Lower lobe of right lung (tissue), 2 donors: Measurements from ENCODE around the gene PRKCG. TPM values are rescaled to one million over a fixed set of nuclear protein-coding genes. Genes with fewer than 3 reads are reported as not detected.
"Not testable (repeated sequence)": the region's sequence is repeated elsewhere in the genome, so short reads cannot be mapped to it uniquely, and the experiment has no call there.

Experiments
- ATAC-seq, 2 donors: fragments of 200-7000 bp; cut with Tn5 transposase; one replicate each; pipeline ENCODE4 v1.9.1; 2020 to 2022; ENCODE audit warnings: mild to moderate bottlenecking in 2 of 2, moderate library complexity in 2 of 2
- DNase-seq: peaks from one replicate; pipeline ENCODE4 v3.0.0-alpha.2; 2020
- H3K27ac ChIP-seq: fragments of 200-600 bp; one replicate; pipeline ENCODE4 v1.8.0; 2022
- H3K27me3 ChIP-seq: fragments of 200-600 bp; one replicate; pipeline ENCODE4 v1.8.0; 2022; ENCODE audit warnings: low read depth
- H3K36me3 ChIP-seq: fragments of 200-600 bp; one replicate; pipeline ENCODE4 v1.8.0; 2022; ENCODE audit warnings: mild to moderate bottlenecking
- H3K4me1 ChIP-seq: fragments of 200-600 bp; one replicate; pipeline ENCODE4 v1.8.0; 2022
- H3K4me3 ChIP-seq: fragments of 200-600 bp; one replicate; pipeline ENCODE4 v1.8.0; 2022; ENCODE audit warnings: mild to moderate bottlenecking
- H3K9me3 ChIP-seq: fragments of 200-600 bp; one replicate; pipeline ENCODE4 v1.8.0; 2022
- intact Hi-C: fragments of 100-400 bp; cut with DNase I; formaldehyde crosslinking; loops from one replicate; pipeline ENCODE4 v1.11.0; 2022
- total RNA-seq: library from RNA; stranded (reverse); fragmentation: NEBNext Ultra II Directional; extraction: Animal tissue kit (Norgen Biotek cat#: 25700); gene quantifications from one replicate; pipeline ENCODE4 v1.2.1, GENCODE V29; 2021
- TF ChIP-seq, protein P1 (sequence below): fragments of 200-600 bp; IDR thresholded peaks from one replicate; pipeline ENCODE4 v1.8.0; 2022; ENCODE audit warnings: antibody characterized with exemption, mild to moderate bottlenecking
- donor health status: DM: no; HTN: yes; CAD: no; lungs with severe emphysema.

The PRKCG gene
- total RNA-seq, 1 donor from 2014 or later = not detected

DNA sequence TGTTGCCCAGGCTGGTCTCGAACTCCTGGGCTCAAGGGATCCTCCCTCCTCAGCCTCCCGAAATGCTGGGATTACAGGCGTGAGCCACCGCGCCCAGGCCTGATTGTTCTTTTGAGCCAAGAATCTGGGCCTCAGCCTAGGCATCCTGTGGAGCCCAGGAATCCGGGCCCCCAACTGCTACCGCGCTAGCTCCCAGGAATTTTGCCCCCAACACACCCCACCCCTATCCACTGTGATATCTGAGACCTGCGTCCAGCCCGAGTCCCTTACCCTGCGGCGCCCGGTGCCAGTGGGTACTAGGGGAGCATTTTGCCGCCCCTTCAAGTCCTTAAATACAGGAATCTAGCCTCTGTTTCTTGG lies 15.2 kb upstream of the PRKCG start:
- no peak for DNase-seq
- Histone ChIP-seq H3K4me1 (peaks cover 40% of the 10 kb centered on the region), H3K27me3 (no peaks in the 10 kb centered on the region), H3K27ac (peak overlapping the region; percentile 98), H3K4me3 (peak overlapping the region; percentile 80), H3K36me3 (no peaks in the 10 kb centered on the region), H3K9me3 (no peaks in the 10 kb centered on the region)
- intact Hi-C loops = no loop called here
- TF ChIP-seq, protein P1, sequence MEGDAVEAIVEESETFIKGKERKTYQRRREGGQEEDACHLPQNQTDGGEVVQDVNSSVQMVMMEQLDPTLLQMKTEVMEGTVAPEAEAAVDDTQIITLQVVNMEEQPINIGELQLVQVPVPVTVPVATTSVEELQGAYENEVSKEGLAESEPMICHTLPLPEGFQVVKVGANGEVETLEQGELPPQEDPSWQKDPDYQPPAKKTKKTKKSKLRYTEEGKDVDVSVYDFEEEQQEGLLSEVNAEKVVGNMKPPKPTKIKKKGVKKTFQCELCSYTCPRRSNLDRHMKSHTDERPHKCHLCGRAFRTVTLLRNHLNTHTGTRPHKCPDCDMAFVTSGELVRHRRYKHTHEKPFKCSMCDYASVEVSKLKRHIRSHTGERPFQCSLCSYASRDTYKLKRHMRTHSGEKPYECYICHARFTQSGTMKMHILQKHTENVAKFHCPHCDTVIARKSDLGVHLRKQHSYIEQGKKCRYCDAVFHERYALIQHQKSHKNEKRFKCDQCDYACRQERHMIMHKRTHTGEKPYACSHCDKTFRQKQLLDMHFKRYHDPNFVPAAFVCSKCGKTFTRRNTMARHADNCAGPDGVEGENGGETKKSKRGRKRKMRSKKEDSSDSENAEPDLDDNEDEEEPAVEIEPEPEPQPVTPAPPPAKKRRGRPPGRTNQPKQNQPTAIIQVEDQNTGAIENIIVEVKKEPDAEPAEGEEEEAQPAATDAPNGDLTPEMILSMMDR = no peak
- ATAC-seq = no peak

DNA sequence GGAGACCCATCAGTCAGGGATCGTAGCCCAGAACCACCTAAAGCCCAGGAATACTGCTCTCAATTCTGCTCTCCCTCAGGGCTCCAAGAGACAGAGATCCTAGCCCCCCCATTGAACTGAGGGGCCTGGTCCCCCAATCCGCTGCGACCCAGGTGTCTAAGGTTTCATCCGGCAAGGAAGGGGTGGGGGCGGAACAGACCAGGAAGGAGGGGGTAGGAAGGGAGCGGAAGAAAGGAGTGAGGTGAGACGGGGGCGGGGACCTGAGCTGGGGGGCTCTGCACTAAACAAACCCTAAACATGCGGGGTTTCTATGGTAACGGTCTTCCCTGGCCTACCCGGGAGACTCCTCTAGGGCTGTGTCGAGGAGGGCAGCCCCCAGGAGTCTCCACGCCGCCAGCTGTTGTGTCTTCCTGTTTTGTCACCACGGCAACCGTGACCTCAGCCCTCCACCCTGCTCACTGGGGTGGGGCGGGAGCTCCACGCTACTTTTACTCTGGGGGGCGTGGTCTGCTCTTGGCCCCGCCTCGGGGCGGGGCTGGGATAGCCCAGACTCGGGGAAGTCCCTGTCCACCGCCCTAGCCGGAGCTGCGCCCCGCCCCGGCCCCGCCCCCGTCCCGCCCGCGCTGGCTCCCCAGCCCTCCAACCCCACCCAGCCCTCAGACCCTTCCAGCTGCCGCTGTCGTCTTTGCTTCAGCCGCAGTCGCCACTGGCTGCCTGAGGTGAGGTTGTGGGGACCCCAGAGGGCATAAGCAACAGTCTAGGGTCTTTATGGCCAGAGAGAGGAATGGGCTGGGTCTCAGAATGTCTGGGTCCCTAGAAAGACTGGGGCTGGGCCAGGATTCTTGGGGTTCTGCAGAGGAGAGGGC lies 14.5 kb upstream of the PRKCG start, which contains the start of gene MYADM:
Gene MYADM, plus strand, starts transcription at position 659 of the 866 bp plus-strand sequence. CDS start 5,647 bp downstream, outside the sequence.
- Histone ChIP-seq H3K27ac (peak within 1 kb of the TSS; percentile 98), H3K36me3 (no peaks in the 10 kb centered on the region), H3K9me3 (no peaks in the 10 kb centered on the region), H3K4me1 (peaks cover 46% of the 10 kb centered on the region), H3K27me3 (no peaks in the 10 kb centered on the region), H3K4me3 (peak within 1 kb of the TSS; percentile 80)
- TF ChIP-seq, protein P1 = no peak
- intact Hi-C loops = no loop called here
- DNase-seq (peak; percentile 99), ATAC-seq (peak; percentile 75 to 93)

DNA sequence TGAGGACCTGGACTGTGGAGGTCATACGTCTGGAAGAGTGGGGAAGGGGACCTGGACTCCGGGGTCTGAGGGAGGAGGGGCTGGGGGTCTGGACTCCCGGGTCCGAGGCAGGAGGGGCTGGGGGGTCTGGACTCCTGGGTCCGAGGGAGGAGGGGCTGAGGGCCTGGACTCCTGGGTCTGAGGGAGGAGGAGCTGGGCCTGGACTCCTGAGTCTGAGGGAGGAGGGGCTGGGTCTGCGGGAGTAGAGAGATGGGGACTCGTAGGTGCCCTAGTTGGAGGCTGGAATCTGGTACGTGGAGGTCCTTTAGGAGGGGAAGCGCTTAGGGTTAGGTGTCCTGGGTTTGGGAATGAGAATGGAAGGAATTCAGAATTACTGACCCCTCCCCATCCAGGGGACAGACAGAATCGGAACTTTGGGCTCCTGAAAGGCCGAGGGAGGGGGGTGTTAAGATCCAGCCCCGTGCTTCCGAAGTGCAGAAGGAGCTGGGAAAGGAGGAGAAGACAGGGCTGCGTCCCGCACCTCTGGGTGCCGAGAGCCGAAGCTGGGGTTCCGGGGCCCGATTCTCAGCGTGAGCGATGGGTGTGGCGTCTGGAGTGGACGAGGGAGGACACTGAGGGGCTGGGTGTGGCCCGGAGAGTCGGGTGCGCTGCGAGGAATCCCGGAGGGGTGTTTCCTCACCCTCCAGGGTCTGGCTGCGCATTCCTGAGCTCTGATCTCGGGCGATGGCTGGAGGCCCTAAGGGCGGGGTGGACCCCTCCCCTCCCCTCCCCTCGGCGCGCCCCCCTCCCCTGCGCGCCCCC lies 13.7 kb upstream of the PRKCG start:
- Histone ChIP-seq H3K27me3 (no peaks in the 10 kb centered on the region), H3K9me3 (no peaks in the 10 kb centered on the region), H3K36me3 (peaks cover 5% of the 10 kb centered on the region), H3K4me1 (peaks cover 54% of the 10 kb centered on the region), H3K27ac (peak overlapping the region; percentile 98), H3K4me3 (peak overlapping the region; percentile 80)
- TF ChIP-seq, protein P1 = no peak
- intact Hi-C loops = no loop called here
- ATAC-seq = peak; percentile 44 to 54
- peak; percentile 83 for DNase-seq

DNA sequence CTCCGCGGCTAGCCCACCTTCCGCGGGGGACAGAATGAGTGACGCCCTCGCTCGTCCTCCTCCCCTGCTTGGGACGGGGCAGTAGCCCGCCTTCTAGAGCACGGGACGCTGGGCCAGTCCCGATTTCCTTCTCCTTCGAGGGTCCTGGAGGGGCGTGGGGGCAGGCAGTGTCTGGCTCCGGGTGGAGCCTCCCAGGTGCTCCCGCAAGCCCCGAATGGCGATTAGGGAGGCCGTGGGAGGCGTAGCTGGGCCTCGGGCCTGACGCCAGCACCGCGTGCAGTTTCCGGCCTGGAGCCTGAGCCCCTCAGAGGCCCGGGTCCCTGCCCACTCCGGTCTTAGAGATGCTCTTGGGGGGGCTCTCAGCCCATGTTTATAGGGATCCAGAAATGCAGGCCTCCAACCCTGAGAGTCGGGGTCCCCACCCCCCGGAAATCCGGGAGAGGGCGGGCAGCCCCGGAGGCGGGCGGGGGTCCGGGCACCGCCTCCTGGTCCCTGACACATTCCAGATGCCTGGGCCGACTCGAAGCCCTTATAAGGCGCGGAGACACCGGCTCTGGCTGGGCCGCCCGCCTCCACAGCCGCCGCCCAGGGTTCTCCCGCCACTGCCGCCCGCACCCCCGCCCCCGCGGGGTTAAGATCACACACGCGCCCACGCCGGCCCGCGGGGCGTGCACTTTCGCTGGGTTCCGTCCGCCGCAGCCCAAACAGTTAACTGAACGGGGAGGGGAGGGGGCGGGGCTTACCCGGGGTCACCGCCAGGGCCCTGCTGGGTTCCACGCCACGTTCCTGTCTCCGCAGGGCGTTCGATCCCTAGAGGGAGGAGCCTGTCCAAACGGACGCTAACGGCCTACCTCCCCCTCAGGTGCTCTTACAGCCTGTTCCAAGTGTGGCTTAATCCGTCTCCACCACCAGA lies 12.8 kb upstream of the PRKCG start:
- ATAC-seq = peak; percentile 62 to 73
- peak; percentile 94 for DNase-seq
- no peaks in the 10 kb centered on the region for H3K9me3 ChIP-seq
- H3K36me3 ChIP-seq = peaks cover 13% of the 10 kb centered on the region
- intact Hi-C loops = no loop called here
- H3K4me3 ChIP-seq = peak overlapping the region; percentile 80
- no peaks in the 10 kb centered on the region for H3K27me3 ChIP-seq
- H3K4me1 ChIP-seq = peaks cover 56% of the 10 kb centered on the region
- H3K27ac ChIP-seq = peak overlapping the region; percentile 98
- TF ChIP-seq, protein P1 = no peak

DNA sequence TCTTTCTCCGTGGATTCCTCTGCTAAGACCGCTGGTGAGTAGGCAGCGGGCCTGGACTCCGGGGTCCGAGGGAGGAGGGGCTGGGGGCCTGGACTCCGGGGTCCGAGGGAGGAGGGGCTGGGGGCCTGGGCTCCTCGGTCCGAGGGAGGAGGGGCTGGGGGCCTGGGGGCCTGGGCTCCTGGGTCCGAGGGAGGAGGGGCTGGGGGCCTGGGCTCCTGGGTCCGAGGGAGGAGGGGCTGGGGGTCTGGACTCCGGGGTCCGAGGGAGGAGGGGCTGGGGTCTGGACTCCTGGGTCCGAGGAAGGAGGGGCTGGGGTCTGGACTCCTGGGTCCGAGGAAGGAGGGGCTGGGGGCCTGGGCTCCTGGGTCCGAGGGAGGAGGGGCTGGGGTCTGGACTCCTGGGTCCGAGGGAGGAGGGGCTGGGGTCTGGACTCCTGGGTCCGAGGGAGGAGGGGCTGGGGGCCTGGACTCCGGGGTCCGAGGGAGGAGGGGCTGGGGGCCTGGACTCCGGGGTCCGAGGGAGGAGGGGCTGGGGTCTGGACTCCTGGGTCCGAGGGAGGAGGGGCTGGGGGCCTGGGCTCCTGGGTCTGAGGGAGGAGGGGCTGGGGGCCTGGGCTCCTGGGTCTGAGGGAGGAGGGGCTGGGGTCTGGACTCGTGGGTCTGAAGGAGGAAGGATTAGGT lies 12.1 kb upstream of the PRKCG start:
- DNase-seq, H3K9me3 ChIP-seq, intact Hi-C loops, H3K27me3 ChIP-seq, ATAC-seq: not testable (repeated sequence)
- H3K27ac ChIP-seq = peak overlapping the region; percentile 98
- H3K4me3 ChIP-seq = peak overlapping the region; percentile 80
- H3K36me3 ChIP-seq = peaks cover 21% of the 10 kb centered on the region
- H3K4me1 ChIP-seq = peaks cover 60% of the 10 kb centered on the region
